NCI-H82 (cell line): Measurements from ENCODE around the gene LSAMP.

ENCODE experiments used
- DNase-seq: peaks from one replicate; lab custom pipeline; 2025; lab: John Stamatoyannopoulos, UW

Gene LSAMP

GRCh38 chr3:116356056-116356455, 89.2 kb downstream of the LSAMP start:
- no peak for DNase-seq

GRCh38 chr3:116354382-116354781, 90.9 kb downstream of the LSAMP start:
- no peak for DNase-seq

GRCh38 chr3:116350119-116350733, 95.1 kb downstream of the LSAMP start:
- no peak for DNase-seq

- DNase-seq = no peak
Observed at GRCh38 chr3:116348216-116348615, 97.1 kb downstream of the LSAMP start.

GRCh38 chr3:116342499-116342898, 102.8 kb downstream of the LSAMP start:
- DNase-seq = no peak

- no peak for DNase-seq
Observed at GRCh38 chr3:116341899-116342298, 103.4 kb downstream of the LSAMP start.

GRCh38 chr3:116341381-116341780, 103.9 kb downstream of the LSAMP start:
- no peak for DNase-seq

- peak; percentile 17 for DNase-seq
Observed at GRCh38 chr3:116340680-116341216, 104.5 kb downstream of the LSAMP start.

GRCh38 chr3:116339441-116340028, 105.8 kb downstream of the LSAMP start:
- DNase-seq = no peak

GRCh38 chr3:116338713-116339112, 106.6 kb downstream of the LSAMP start:
- DNase-seq = no peak

GRCh38 chr3:116337229-116337628, 108.1 kb downstream of the LSAMP start:
- no peak for DNase-seq

GRCh38 chr3:116331380-116331779, 113.9 kb downstream of the LSAMP start:
- no peak for DNase-seq

GRCh38 chr3:116322750-116323375, 122.4 kb downstream of the LSAMP start:
- no peak for DNase-seq

GRCh38 chr3:116318370-116318769, 126.9 kb downstream of the LSAMP start:
- DNase-seq = peak; percentile 18

- no peak for DNase-seq
Observed at GRCh38 chr3:116316771-116317170, 128.5 kb downstream of the LSAMP start.

- no peak for DNase-seq
Observed at GRCh38 chr3:116314476-116314875, 130.8 kb downstream of the LSAMP start.

GRCh38 chr3:116306720-116307119, 138.6 kb downstream of the LSAMP start:
- no peak for DNase-seq

GRCh38 chr3:116306149-116306548, 139.1 kb downstream of the LSAMP start:
- no peak for DNase-seq

GRCh38 chr3:116302087-116302747, 143.1 kb downstream of the LSAMP start:
- no peak for DNase-seq

- DNase-seq = no peak
Observed at GRCh38 chr3:116301422-116301821, 143.9 kb downstream of the LSAMP start.

GRCh38 chr3:116300226-116300625, 145.1 kb downstream of the LSAMP start:
- DNase-seq = no peak

GRCh38 chr3:116299646-116300081, 145.6 kb downstream of the LSAMP start:
- peak; percentile 43 for DNase-seq

GRCh38 chr3:116298151-116298550, 147.1 kb downstream of the LSAMP start:
- no peak for DNase-seq
